IMR-90 (cell line): ENCODE measurements around the gene UBA1. TPM values are rescaled to one million over a fixed set of nuclear protein-coding genes. Genes with fewer than 3 reads are reported as not detected.

ENCODE experiments used
- ATAC-seq: fragments of 200-7000 bp; cut with Tn5 transposase; 2 replicates; pipeline ENCODE4 v1.9.1; 2020; ENCODE audit warnings: low read depth, mild to moderate bottlenecking, moderate library complexity
- BruUV-seq: library from RNA; stranded (reverse); fragments of 400-500 nt; replicated peaks from 2 replicates; lab custom pipeline; 2021; lab: Mats Ljungman, UMichigan
- CTCF ChIA-PET: fragments of 300-600 bp; formaldehyde crosslinking; extraction: SDS; loops from one replicate; lab custom pipeline; 2021; ENCODE audit warnings: antibody characterized with exemption; lab: Yijun Ruan, JAX
- POLR2A ChIA-PET: fragments of 300-600 bp; sonication (Branson Sonifier 250); formaldehyde crosslinking; loops from one replicate; lab custom pipeline; 2022; ENCODE audit warnings: antibody characterized with exemption; ENCODE audit not compliant: unreplicated experiment; lab: Charles Lee
- DNase-seq: peaks from one replicate; pipeline ENCODE4 v3.0.0; 2013
- H2AFZ ChIP-seq: replicated peaks from 2 replicates; pipeline ENCODE3; 2013; ENCODE audit warnings: low read length, mild to moderate bottlenecking; ENCODE audit not compliant: poor library complexity
- H2AK5ac ChIP-seq: 2 replicates; pipeline ENCODE4 v1.6.1; 2013; ENCODE audit warnings: low read depth, low read length, inconsistent platforms
- H2AK9ac ChIP-seq: replicated peaks from 2 replicates; pipeline ENCODE3; 2013; ENCODE audit warnings: mild to moderate bottlenecking, low read depth, low read length, moderate library complexity; ENCODE audit not compliant: poor library complexity
- H2BK120ac ChIP-seq: 2 replicates; pipeline ENCODE4 v1.6.1; 2013; ENCODE audit warnings: low read depth, low read length, inconsistent platforms
- H2BK15ac ChIP-seq: 3 replicates; pipeline ENCODE4 v1.6.1; 2013; ENCODE audit warnings: low read depth, low read length, inconsistent platforms
- H2BK20ac ChIP-seq: 2 replicates; pipeline ENCODE4 v1.6.1; 2013; ENCODE audit warnings: low read depth, mild to moderate bottlenecking, inconsistent platforms, low read length, moderate library complexity
- H2BK5ac ChIP-seq: 2 replicates; pipeline ENCODE4 v1.6.1; 2013; ENCODE audit warnings: mild to moderate bottlenecking, low read depth, low read length, inconsistent platforms; ENCODE audit not compliant: poor library complexity, severe bottlenecking
- H3K14ac ChIP-seq: replicated peaks from 2 replicates; pipeline ENCODE4 v1.6.1; 2013; ENCODE audit warnings: low read depth, low read length, inconsistent platforms
- H3K18ac ChIP-seq: 2 replicates; pipeline ENCODE4 v1.6.1; 2013; ENCODE audit warnings: low read depth, low read length, control low read depth
- H3K23ac ChIP-seq: 2 replicates; pipeline ENCODE4 v1.6.1; 2013; ENCODE audit warnings: low read depth, low read length, inconsistent platforms
- H3K27ac ChIP-seq: 2 replicates; pipeline ENCODE4 v1.5.1; 2013; ENCODE audit warnings: mild to moderate bottlenecking, control low read depth, low read length; ENCODE audit not compliant: insufficient read depth
- H3K27me3 ChIP-seq: 2 replicates; pipeline ENCODE4 v1.6.1; 2013; ENCODE audit warnings: low read length; ENCODE audit not compliant: control insufficient read depth, insufficient read depth
- H3K36me3 ChIP-seq: 2 replicates; pipeline ENCODE4 v1.6.1; 2013; ENCODE audit warnings: low read length, mixed read lengths; ENCODE audit not compliant: control insufficient read depth, insufficient read depth
- H3K4ac ChIP-seq: 2 replicates; pipeline ENCODE4 v1.6.1; 2013; ENCODE audit warnings: low read depth, low read length, inconsistent platforms
- H3K4me1 ChIP-seq: 2 replicates; pipeline ENCODE4 v1.6.1; 2013; ENCODE audit warnings: low read length, mixed read lengths; ENCODE audit not compliant: control insufficient read depth, insufficient read depth
- H3K4me2 ChIP-seq: 2 replicates; pipeline ENCODE4 v1.6.1; 2013; ENCODE audit warnings: low read depth, mild to moderate bottlenecking, control low read depth, low read length, moderate library complexity
- H3K4me3 ChIP-seq: 2 replicates; pipeline ENCODE4 v1.5.1; 2013; ENCODE audit warnings: low read depth, mild to moderate bottlenecking, control low read depth, low read length, moderate library complexity; ENCODE audit not compliant: insufficient read depth
- H3K56ac ChIP-seq: 2 replicates; pipeline ENCODE4 v1.6.1; 2013; ENCODE audit warnings: low read length, inconsistent platforms; ENCODE audit not compliant: insufficient read depth; ENCODE audit errors: extremely low read depth
- H3K79me1 ChIP-seq, 2 experiments: 2 replicates each; pipeline ENCODE4 v1.6.1; 2013; ENCODE audit warnings: low read length in 2 of 2, inconsistent platforms in 1 of 2, low read depth in 1 of 2
- H3K9ac ChIP-seq: 2 replicates; pipeline ENCODE4 v1.6.1; 2013; ENCODE audit warnings: low read depth, low read length, control low read depth
- H3K9me1 ChIP-seq: 2 replicates; pipeline ENCODE4 v1.6.1; 2013; ENCODE audit warnings: low read length, inconsistent platforms; ENCODE audit not compliant: insufficient read depth
- H3K9me3 ChIP-seq: 2 replicates; pipeline ENCODE4 v1.6.1; 2013; ENCODE audit warnings: low read length; ENCODE audit not compliant: control insufficient read depth, insufficient read depth
- H4K20me1 ChIP-seq: 2 replicates; pipeline ENCODE4 v1.6.1; 2013; ENCODE audit warnings: low read length, inconsistent platforms; ENCODE audit not compliant: insufficient read depth
- H4K5ac ChIP-seq: 2 replicates; pipeline ENCODE4 v1.6.1; 2013; ENCODE audit warnings: mild to moderate bottlenecking, low read depth, low read length, control low read depth
- H4K8ac ChIP-seq, 2 experiments: 2 replicates each; pipeline ENCODE4 v1.6.1; 2013; ENCODE audit warnings: low read depth in 2 of 2, low read length in 2 of 2, control low read depth in 1 of 2, inconsistent platforms in 1 of 2
- H4K91ac ChIP-seq: 2 replicates; pipeline ENCODE4 v1.6.1; 2013; ENCODE audit warnings: low read depth, low read length, inconsistent platforms; ENCODE audit not compliant: insufficient read depth
- BHLHE40 ChIP-seq: fragments of 150-350 bp; IDR thresholded peaks from 2 replicates; pipeline ENCODE4 v1.6.1; 2016; ENCODE audit warnings: mild to moderate bottlenecking, low read depth, low read length
- MXI1 ChIP-seq: IDR thresholded peaks from 2 replicates; pipeline ENCODE4 v1.6.1; 2012; ENCODE audit warnings: low read depth, mild to moderate bottlenecking, low read length, moderate library complexity, borderline replicate concordance
- RFX5 ChIP-seq: IDR thresholded peaks from 2 replicates; pipeline ENCODE4 v1.8.0; 2012; ENCODE audit warnings: low read depth, mild to moderate bottlenecking, low read length, moderate library complexity
- WGBS, 2 experiments: methylation state at CpG; one replicate each; pipeline versions ENCODE4 v1.1.5 to v1.1.7; 2013; ENCODE audit warnings: missing lambda C conversion rate in 2 of 2; ENCODE audit not compliant: insufficient read length in 1 of 2; ENCODE audit errors: extremely low coverage in 2 of 2; 5-methylcytosine and 5-hydroxymethylcytosine counted together
- dilution Hi-C: fragments of 300-500 bp; cut with HindIII; formaldehyde crosslinking; loops from one replicate; pipeline ENCODE4 v1.14.3; 2018; ENCODE audit warnings: low sequenced_read_pairs; ENCODE audit not compliant: unreplicated experiment
- in situ Hi-C: fragments of 300-500 bp; cut with MboI; formaldehyde crosslinking; loops from 3 replicates; pipeline ENCODE4 v1.14.3; 2019; ENCODE audit warnings: low sequenced_read_pairs, inconsistent platforms, mixed read lengths
- intact Hi-C: fragments of 100-400 bp; cut with micrococcal nuclease; formaldehyde crosslinking; loops from 2 replicates; pipeline ENCODE4 v1.10.0; 2022
- polyA plus RNA-seq, 3 experiments: library from polyadenylated mRNA; depleted of rRNA; stranded (reverse); fragments of >200 nt; gene quantifications; 2 replicates each; pipeline ENCODE4 v1.2.3, GENCODE V29; 2012; ENCODE audit warnings: low replicate concordance in 1 of 3
- total RNA-seq: library from RNA; depleted of rRNA; stranded (reverse); fragments of >200 nt; gene quantifications from 2 replicates; pipeline ENCODE4 v1.2.3, GENCODE V29; 2012

Gene UBA1
- total and polyA plus RNA-seq, 2 of the 4 experiments (the other 2 are of a cell fraction): 299 to 343 TPM

GRCh38 chrX:47172971-47173792, 20.4 kb upstream of the UBA1 start:
- Histone ChIP-seq H4K5ac (no peak overlapping the region), H3K9me1 (0 out of 2 replicates have a peak, but pooled peaks cover 4% of the 10 kb centered on the region), H2AK5ac (no peak overlapping the region), H2AFZ (no peak overlapping the region), H3K79me1 (peaks cover 0 to 7% of the 10 kb centered on the region in 2 experiments; a peak in 1 of 4 replicates), H3K56ac (no peak overlapping the region), H3K27me3 (peaks cover 19% of the 10 kb centered on the region; the same call in 1 of the 2 replicates), H2AK9ac (no peak overlapping the region), H3K9ac (no peak overlapping the region), H3K4me3 (no peak overlapping the region), H3K9me3 (no peaks in the 10 kb centered on the region), H4K91ac (no peak overlapping the region), H3K14ac (no peak overlapping the region), H2BK5ac (no peak overlapping the region), H3K18ac (no peak overlapping the region), H2BK20ac (no peak overlapping the region), H3K23ac (no peak overlapping the region; the same call in 1 of the 2 replicates), H2BK15ac (no peak overlapping the region), H3K4me2 (no peak overlapping the region), H3K4ac (no peak overlapping the region), H3K27ac (no peak overlapping the region), H3K36me3 (peaks cover 48% of the 10 kb centered on the region), H4K20me1 (peaks cover 18% of the 10 kb centered on the region; the same call in 1 of the 2 replicates), H3K4me1 (no peaks in the 10 kb centered on the region), H2BK120ac (no peak overlapping the region), H4K8ac (no peak overlapping the region)
- ChIA-PET POLR2A (no interaction called here), CTCF (no interaction called here)
- DNase-seq (no peak), ATAC-seq (no peak)
- TF ChIP-seq MXI1 (no peak), RFX5 (no peak), BHLHE40 (no peak)
- intact Hi-C loops: no loop called here
- in situ Hi-C loops: no loop called here
- no TSS peak for BruUV-seq
- dilution Hi-C loops: no loop called here
- WGBS, 2 experiments: 90% methylated on average over 14 of the region's 18 CpGs; no CpG with 5 or more reads in 1 of the 2 experiments
